OCI-LY3 (cell line): ENCODE results near the gene FTO.

Experiments used
- H2AFZ ChIP-seq: fragments of 200-600, 300-600 bp; shearing (Covaris generic); 2 replicates; pipeline ENCODE4 v1.6.0; 2014; ENCODE audit warnings: antibody characterized with exemption, low read depth, low read length
- H3K27ac ChIP-seq: fragments of 200-600, 300-600 bp; sonication (generic); 2 replicates; pipeline ENCODE4 v1.5.1; 2014; ENCODE audit warnings: mild to moderate bottlenecking, low read length, moderate library complexity, mixed read lengths
- H3K27me3 ChIP-seq: fragments of 200-600, 300-600 bp; sonication (generic); 2 replicates; pipeline ENCODE4 v1.6.1; 2014; ENCODE audit warnings: low read depth, low read length, mixed read lengths
- H3K36me3 ChIP-seq: fragments of 200-600, 300-600 bp; sonication (generic); replicated peaks from 2 replicates; pipeline ENCODE3; 2014; ENCODE audit warnings: low read depth, low read length, mixed read lengths
- H3K4me1 ChIP-seq: fragments of 300-600, 200-600 bp; sonication (generic); 2 replicates; pipeline ENCODE4 v1.6.1; 2014; ENCODE audit warnings: low read length, mixed read lengths
- H3K4me2 ChIP-seq: fragments of 200-600, 300-600 bp; sonication (generic); 2 replicates; pipeline ENCODE4 v1.6.1; 2014; ENCODE audit warnings: low read length, mixed read lengths
- H3K4me3 ChIP-seq: fragments of 300-600, 200-600 bp; sonication (generic); 2 replicates; pipeline ENCODE4 v1.5.1; 2014; ENCODE audit warnings: antibody characterized with exemption, mild to moderate bottlenecking, low read length, moderate library complexity
- H3K79me2 ChIP-seq: fragments of 300-600, 200-600 bp; shearing (Covaris generic); 2 replicates; pipeline ENCODE4 v1.6.1; 2014; ENCODE audit warnings: mild to moderate bottlenecking, low read length, mixed read lengths
- H3K9ac ChIP-seq: fragments of 300-600, 200-600 bp; shearing (Covaris generic); 2 replicates; pipeline ENCODE4 v1.6.0; 2014; ENCODE audit warnings: mild to moderate bottlenecking, low read length, moderate library complexity
- H3K9me3 ChIP-seq: fragments of 200-600, 300-600 bp; shearing (Covaris generic); 2 replicates; pipeline ENCODE4 v1.6.1; 2014; ENCODE audit warnings: low read length, mixed read lengths; ENCODE audit not compliant: insufficient read depth
- H4K20me1 ChIP-seq: fragments of 200-600, 300-600 bp; sonication (generic); 2 replicates; pipeline ENCODE4 v1.6.1; 2016; ENCODE audit warnings: low read length, mixed read lengths; ENCODE audit not compliant: insufficient read depth
- CTCF ChIP-seq: fragments of 200-600, 300-600 bp; sonication (generic); IDR thresholded peaks from 2 replicates; pipeline ENCODE4 v1.5.1; 2014; ENCODE audit warnings: antibody characterized with exemption, low read length, low read depth
- EZH2phosphoT487 ChIP-seq: fragments of 200-600 bp; shearing (Covaris generic); IDR thresholded peaks from 2 replicates; pipeline ENCODE4 v1.6.1; 2018; ENCODE audit warnings: antibody characterized with exemption, mixed run types, low read depth

FTO gene

GRCh38 chr16:53703590-53704444 lies at the start of gene FTO, which contains the start of gene RPGRIP1L:
TSS of gene FTO (plus strand) at chr16:53704156.
TSS of gene RPGRIP1L (minus strand) at chr16:53703859. CDS start at chr16:53700723, 3,136 bp downstream.
- peak within 1 kb of the TSS; percentile 80 for H3K9ac ChIP-seq
- peak within 1 kb of the TSS; percentile 92 for H3K4me3 ChIP-seq
- H2AFZ ChIP-seq: peak within 1 kb of the TSS; percentile 80
- H3K79me2 ChIP-seq: peaks cover 43% of the 10 kb centered on the region
- H3K4me1 ChIP-seq: peaks cover 8% of the 10 kb centered on the region
- H3K27ac ChIP-seq: no peak within 1 kb of the TSS
- H3K9me3 ChIP-seq: no peaks in the 10 kb centered on the region
- H3K36me3 ChIP-seq: peaks cover 6% of the 10 kb centered on the region
- H3K4me2 ChIP-seq: peak within 1 kb of the TSS; percentile 89
- H4K20me1 ChIP-seq: no peaks in the 10 kb centered on the region
- TF ChIP-seq CTCF: 0 out of 2 replicates have a peak, but pooled peaks have one; percentile 5
- TF ChIP-seq EZH2phosphoT487: no peak
- H3K27me3 ChIP-seq: no peaks in the 10 kb centered on the region

GRCh38 chr16:53654946-53655345 lies 49.0 kb upstream of the FTO start:
- no peak overlapping the region for H3K4me3 ChIP-seq
- no peaks in the 10 kb centered on the region for H3K4me1 ChIP-seq
- H3K36me3 ChIP-seq: peaks cover 7% of the 10 kb centered on the region
- no peaks in the 10 kb centered on the region for H3K27me3 ChIP-seq
- no peaks in the 10 kb centered on the region for H3K9me3 ChIP-seq
- no peak overlapping the region for H3K27ac ChIP-seq
- H4K20me1 ChIP-seq: no peaks in the 10 kb centered on the region
- no peaks in the 10 kb centered on the region for H3K79me2 ChIP-seq
- TF ChIP-seq EZH2phosphoT487: no peak
- TF ChIP-seq CTCF: no peak
- no peak overlapping the region for H3K4me2 ChIP-seq
- no peak overlapping the region for H3K9ac ChIP-seq
- no peak overlapping the region for H2AFZ ChIP-seq

- H3K27me3 ChIP-seq: no peaks in the 10 kb centered on the region
- H3K4me2 ChIP-seq: no peak overlapping the region
- no peak overlapping the region for H3K4me3 ChIP-seq
- TF ChIP-seq CTCF: no peak
- TF ChIP-seq EZH2phosphoT487: no peak
- H3K36me3 ChIP-seq: no peaks in the 10 kb centered on the region
- H3K27ac ChIP-seq: no peak overlapping the region
- no peaks in the 10 kb centered on the region for H3K9me3 ChIP-seq
- no peak overlapping the region for H2AFZ ChIP-seq
- H3K9ac ChIP-seq: no peak overlapping the region
- no peaks in the 10 kb centered on the region for H3K4me1 ChIP-seq
- H4K20me1 ChIP-seq: no peaks in the 10 kb centered on the region
- no peaks in the 10 kb centered on the region for H3K79me2 ChIP-seq
These were observed 41.9 kb upstream of the FTO start for GRCh38 chr16:53662072-53662471.

GRCh38 chr16:53664724-53665345 lies 39.1 kb upstream of the FTO start:
- no peaks in the 10 kb centered on the region for H3K9me3 ChIP-seq
- no peak overlapping the region for H2AFZ ChIP-seq
- no peaks in the 10 kb centered on the region for H3K27me3 ChIP-seq
- no peaks in the 10 kb centered on the region for H3K79me2 ChIP-seq
- H3K9ac ChIP-seq: no peak overlapping the region
- H3K4me1 ChIP-seq: no peaks in the 10 kb centered on the region
- H3K36me3 ChIP-seq: no peaks in the 10 kb centered on the region
- TF ChIP-seq CTCF (no peak), EZH2phosphoT487 (no peak)
- H3K4me2 ChIP-seq: no peak overlapping the region
- no peak overlapping the region for H3K4me3 ChIP-seq
- no peaks in the 10 kb centered on the region for H4K20me1 ChIP-seq
- H3K27ac ChIP-seq: no peak overlapping the region
